Central memory CD8-positive, alpha-beta T cell (primary cell): ENCODE data around the gene HOXB7.

Experiments
- ATAC-seq: fragments of 150-1000 bp; cut with Tn5 transposase; replicated peaks from 2 replicates; pipeline ENCODE4 v1.10.0; 2022; ENCODE audit warnings: mild to moderate bottlenecking, moderate FRiP score, moderate number of reproducible peaks; ENCODE audit not compliant: poor library complexity, severe bottlenecking; ENCODE audit errors: extremely low read depth
- DNase-seq, 2 donors: peaks; one replicate each; pipeline ENCODE4 v3.0.0; 2021; ENCODE audit warnings: low spot score in 2 of 2
- H3K27ac Mint-ChIP-seq: one replicate; pipeline ENCODE4 v1.8.0; 2022; ENCODE audit warnings: low read depth, mild to moderate bottlenecking, moderate library complexity, mixed read lengths
- H3K27me3 Mint-ChIP-seq: one replicate; pipeline ENCODE4 v1.8.0; 2022; ENCODE audit warnings: mixed read lengths
- H3K36me3 Mint-ChIP-seq: one replicate; pipeline ENCODE4 v1.8.0; 2022; ENCODE audit warnings: mild to moderate bottlenecking, moderate library complexity, mixed read lengths; ENCODE audit not compliant: insufficient read depth
- H3K4me1 Mint-ChIP-seq: one replicate; pipeline ENCODE4 v1.8.0; 2022; ENCODE audit warnings: mixed read lengths
- H3K4me3 Mint-ChIP-seq: one replicate; pipeline ENCODE4 v1.8.0; 2022; ENCODE audit warnings: mild to moderate bottlenecking, moderate library complexity, mixed read lengths
- H3K9me3 Mint-ChIP-seq: one replicate; pipeline ENCODE4 v1.8.0; 2022; ENCODE audit warnings: mixed read lengths

The HOXB7 gene

DNA sequence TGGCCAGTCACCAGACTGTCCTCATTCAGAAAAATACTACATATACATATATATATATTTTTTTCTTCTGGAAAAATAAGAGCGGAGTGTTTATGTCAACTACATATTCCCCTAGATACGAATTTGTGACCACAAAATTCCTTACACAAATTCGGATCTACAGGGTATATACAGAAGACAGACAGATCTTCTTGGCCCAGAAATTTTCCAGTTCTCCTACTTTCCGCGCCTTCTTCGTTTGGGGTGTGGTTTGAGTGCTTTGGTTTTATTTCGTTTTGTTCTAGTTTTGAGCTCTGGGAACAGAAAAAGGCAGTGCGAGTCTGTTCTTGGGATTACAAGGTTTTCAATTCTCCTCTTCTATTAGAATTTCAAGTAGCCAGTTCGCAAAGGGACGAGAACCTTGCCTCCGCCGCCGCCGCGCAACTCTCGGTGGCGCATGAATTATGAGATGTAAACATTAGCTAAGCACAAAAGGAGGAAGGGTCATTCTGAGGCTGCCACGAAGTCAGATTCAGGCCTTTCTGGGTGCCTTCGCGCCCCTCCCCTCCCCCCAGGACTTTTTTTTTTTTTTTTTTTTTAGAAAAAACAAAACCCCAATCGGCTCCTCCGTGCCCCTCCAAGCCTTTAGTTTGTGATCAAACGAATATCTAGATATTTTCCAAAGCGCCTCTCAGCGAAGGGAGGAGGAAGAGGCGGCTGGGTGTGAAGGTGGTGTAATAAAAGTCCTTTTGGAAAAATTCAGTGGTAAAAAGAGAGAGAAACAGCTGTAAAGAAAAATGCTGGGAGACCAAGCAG, 30.9 kb downstream of the HOXB7 start:
- H3K4me1 Mint-ChIP-seq = peaks cover 12% of the 10 kb centered on the region
- H3K36me3 Mint-ChIP-seq = peaks cover 12% of the 10 kb centered on the region
- peak overlapping the region; percentile 37 for H3K4me3 Mint-ChIP-seq
- no peaks in the 10 kb centered on the region for H3K9me3 Mint-ChIP-seq
- ATAC-seq (no peak), DNase-seq (no peak)
- no peak overlapping the region for H3K27ac Mint-ChIP-seq
- peaks cover 63% of the 10 kb centered on the region for H3K27me3 Mint-ChIP-seq

DNA sequence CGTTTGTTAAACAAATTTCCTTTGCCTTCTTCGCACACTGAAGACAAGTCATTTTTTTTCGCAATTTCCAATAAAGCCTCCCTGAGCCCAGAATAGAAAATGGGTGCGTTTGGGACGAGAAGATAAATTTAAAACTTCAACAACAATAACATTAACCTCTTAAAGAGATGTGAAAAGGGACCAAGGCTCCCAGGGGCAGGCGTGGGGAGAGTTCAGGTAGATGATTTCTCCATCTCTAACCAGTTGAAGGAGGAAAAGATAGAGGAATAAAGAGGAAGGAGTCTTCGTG, 31.4 kb downstream of the HOXB7 start:
- no peak for ATAC-seq
- H3K4me3 Mint-ChIP-seq = peak overlapping the region; percentile 90
- H3K4me1 Mint-ChIP-seq = peaks cover 9% of the 10 kb centered on the region
- DNase-seq = no peak
- H3K9me3 Mint-ChIP-seq = no peaks in the 10 kb centered on the region
- peaks cover 58% of the 10 kb centered on the region for H3K27me3 Mint-ChIP-seq
- no peak overlapping the region for H3K27ac Mint-ChIP-seq
- H3K36me3 Mint-ChIP-seq = peaks cover 10% of the 10 kb centered on the region

DNA sequence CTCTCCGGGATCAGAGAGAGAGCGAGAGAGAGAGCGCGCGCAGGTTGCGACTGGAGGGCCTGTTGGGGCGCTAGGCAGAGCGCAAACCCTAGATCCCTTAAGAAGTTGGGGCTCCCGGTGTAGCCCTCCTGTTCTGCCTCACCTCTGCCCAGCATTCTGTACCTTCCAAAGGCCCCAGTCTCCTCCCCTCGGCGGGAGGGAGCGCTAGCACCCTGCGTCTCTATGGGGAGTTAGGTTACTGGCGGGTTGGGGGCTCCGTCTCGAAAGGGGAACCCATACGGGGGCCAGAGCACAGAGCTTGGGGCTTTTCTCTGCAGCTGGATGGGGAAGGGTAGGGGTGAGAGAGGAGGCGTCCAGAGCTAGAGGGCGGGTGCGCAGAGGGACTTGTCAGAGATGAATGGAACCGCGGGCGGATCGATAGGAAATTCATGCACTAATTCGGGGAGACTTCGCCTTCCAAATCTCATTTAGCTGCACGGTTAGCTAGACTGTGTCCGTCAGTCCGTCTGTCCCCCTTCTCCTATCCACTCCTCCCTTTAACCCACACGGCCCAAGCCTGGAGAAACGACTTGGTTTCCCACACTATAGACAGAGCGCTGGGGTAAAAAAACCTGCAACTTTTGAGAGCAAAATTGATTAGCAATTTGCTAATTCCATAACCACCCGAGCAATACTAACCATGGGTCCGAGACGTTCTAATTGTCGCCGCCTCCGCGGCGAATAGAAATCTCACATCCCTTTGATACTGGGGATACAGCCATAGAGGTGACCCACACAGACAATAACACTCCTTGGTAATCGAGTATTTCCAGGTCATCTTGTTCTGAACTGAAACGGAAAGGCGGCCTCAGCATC, 32.0 kb downstream of the HOXB7 start:
- no peak for DNase-seq
- peaks cover 9% of the 10 kb centered on the region for H3K4me1 Mint-ChIP-seq

DNA sequence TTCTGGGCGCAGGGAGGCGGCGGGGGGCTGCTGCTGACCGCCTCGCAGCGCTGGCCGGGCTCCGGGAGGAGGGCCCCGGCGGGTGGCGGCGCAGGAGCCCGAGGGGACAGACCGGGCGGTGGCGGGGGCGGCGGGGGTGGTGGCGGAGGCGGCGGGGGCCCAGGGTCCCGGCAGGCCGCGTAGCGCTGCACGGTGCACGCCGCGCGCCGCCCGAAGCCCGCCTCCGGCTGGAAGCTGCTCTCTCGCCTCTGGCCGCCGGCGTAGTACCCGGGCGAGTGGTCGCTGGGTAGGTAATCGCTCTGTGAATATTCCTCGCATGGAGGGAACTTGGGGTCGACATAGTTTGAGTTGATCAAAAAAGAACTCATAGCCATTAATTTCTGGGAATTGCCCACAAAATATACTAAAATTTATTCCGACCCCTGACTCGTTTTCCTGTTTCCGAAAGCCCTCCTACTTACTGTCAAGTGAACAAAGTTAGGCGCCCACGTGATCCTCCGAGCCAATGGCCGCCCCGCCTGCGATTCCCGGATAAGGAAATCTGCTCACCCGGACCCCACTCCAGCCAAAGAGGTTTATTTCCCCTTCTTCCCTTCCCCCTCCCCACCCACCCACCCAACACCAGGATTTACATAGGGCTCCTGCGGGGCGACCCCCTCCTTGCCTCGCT, 32.7 kb downstream of the HOXB7 start, which contains the start of gene HOXB4:
HOXB4 (minus strand) TSS at position 405 of the 670 bp plus-strand sequence; CDS start at position 374, 31 bp downstream.
- Mint-ChIP-seq H3K36me3 (peaks cover 10% of the 10 kb centered on the region), H3K27me3 (peaks cover 44% of the 10 kb centered on the region), H3K27ac (peak within 1 kb of the TSS; percentile 94), H3K4me1 (peaks cover 15% of the 10 kb centered on the region), H3K4me3 (peak within 1 kb of the TSS; percentile 90), H3K9me3 (no peaks in the 10 kb centered on the region)
- peak in 1 of 2 donors; percentile 50 for DNase-seq
- ATAC-seq = peak; percentile 84

More for the DNA sequence above, 32.0 kb downstream of the HOXB7 start:
- Mint-ChIP-seq H3K27ac (peak overlapping the region; percentile 94), H3K9me3 (no peaks in the 10 kb centered on the region), H3K4me3 (peak overlapping the region; percentile 90), H3K27me3 (peaks cover 52% of the 10 kb centered on the region), H3K36me3 (peaks cover 10% of the 10 kb centered on the region)
- ATAC-seq = peak; percentile 56

DNA sequence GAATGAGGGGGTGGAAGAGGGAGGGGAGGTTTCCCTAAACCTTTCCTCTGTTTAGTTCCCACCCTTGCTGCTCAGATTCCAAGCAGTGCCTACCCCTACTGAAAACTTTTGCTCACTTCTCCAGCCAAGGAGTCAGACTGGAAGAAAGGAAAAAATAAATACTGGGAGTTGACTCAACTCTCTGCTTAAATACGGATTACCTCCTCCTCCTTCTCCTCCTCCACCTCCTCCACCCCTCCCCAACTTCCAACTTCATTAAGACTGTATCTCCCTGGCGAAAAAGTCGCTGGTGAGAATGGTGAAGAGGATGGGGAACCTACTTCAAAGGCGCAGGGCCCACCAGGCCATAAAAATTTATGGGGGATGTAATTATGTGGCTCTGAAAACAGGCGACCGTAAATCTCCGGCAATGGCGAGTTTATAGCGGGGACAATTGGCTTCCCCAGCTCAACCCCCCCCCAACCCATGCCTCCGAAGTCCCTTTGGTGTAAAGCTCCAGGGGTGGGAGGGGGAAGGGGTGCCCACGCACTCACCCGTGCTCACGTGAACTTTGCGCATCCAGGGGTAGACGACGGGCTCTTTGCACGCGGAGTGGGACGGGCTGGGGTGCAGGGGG, 33.4 kb downstream of the HOXB7 start:
- Mint-ChIP-seq H3K27me3 (peaks cover 38% of the 10 kb centered on the region), H3K4me1 (peaks cover 15% of the 10 kb centered on the region)

DNA sequence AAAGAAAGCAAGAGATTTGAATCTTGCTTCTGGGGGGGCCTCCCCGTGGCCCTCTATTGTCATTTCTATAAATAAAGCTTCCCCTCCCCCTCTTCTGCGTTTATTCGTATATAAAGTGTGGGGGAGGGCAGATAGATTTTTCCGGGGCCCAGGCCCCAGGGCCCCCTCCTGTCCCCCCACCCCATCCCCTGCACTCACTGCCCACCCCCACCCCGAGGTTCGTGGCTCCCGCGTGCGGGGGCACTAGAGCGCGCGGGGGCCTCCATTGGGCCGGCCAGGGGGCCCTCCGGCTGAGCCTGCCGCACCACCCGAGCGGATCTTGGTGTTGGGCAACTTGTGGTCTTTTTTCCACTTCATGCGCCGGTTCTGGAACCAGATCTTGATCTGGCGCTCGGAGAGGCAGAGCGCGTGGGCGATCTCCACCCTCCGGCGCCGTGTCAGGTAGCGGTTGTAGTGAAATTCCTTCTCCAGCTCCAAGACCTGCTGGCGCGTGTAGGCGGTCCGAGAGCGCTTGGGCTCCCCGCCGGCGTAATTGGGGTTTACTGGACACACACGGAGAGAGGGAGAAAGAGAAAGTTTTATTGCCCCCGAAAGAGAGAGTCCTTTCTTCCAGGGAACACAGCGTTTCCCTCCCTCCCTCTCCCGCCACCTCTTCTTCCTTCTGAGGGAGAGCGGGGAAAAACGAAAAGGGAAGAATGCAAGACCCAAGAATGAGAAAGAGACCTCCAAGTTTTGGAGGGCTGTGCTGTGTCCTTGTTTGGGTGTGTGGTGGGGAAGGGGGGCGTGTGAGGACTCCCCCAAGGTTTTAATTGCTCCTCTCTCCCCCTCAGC, 34.1 kb downstream of the HOXB7 start:
- peaks cover 10% of the 10 kb centered on the region for H3K36me3 Mint-ChIP-seq
- H3K27me3 Mint-ChIP-seq = peaks cover 31% of the 10 kb centered on the region
- H3K4me3 Mint-ChIP-seq = peak overlapping the region; percentile 90
- ATAC-seq (no peak), DNase-seq (no peak)
- no peak overlapping the region for H3K27ac Mint-ChIP-seq
- H3K9me3 Mint-ChIP-seq = no peaks in the 10 kb centered on the region
- peaks cover 15% of the 10 kb centered on the region for H3K4me1 Mint-ChIP-seq

More for the DNA sequence above, 33.4 kb downstream of the HOXB7 start:
- Mint-ChIP-seq H3K9me3 (no peaks in the 10 kb centered on the region), H3K27ac (no peak overlapping the region), H3K4me3 (peak overlapping the region; percentile 90), H3K36me3 (peaks cover 10% of the 10 kb centered on the region)
- ATAC-seq (peak; percentile 30), DNase-seq (no peak)

DNA sequence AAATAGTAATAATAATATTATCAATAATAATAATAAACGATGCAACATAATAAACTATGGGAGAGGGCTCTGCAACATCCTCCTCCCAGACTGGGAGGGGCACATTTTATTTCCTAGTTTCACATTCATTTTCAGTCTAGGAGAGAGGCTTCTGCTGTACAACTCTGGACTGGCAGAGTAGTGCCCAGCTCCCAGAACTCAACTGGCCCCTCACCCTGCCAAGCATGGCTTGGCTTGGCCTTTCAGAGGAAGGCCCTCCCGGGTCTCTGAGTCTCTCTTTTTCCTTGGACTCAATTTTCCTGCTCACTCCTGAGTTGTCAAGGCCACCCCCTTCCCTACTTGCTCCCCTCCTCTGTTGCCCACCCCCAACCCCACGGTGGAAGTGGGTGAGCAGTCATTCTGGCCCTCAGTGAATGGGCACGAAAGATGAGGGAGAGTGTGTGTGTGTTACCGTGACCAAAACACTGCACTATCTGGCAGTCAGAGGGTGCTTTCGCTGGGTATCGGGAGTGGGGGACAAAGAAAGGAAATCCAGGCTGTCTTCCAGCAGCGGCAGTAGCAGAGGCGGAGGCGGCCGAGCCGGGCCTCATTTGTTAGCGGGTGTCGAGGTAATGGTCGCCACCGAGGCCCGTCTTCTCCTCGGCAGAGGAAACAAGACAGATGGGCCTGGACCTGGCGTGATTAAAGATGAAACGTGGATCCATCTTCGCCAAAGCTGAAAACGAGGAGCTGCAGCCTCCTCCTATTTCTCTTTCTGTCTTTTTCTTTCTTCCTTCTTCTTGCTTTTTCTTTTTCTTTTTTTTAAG, 34.9 kb downstream of the HOXB7 start:
- peaks cover 15% of the 10 kb centered on the region for H3K4me1 Mint-ChIP-seq
- ATAC-seq (no peak), DNase-seq (no peak)
- H3K4me3 Mint-ChIP-seq = peak overlapping the region; percentile 40
- H3K27me3 Mint-ChIP-seq = peaks cover 22% of the 10 kb centered on the region
- H3K9me3 Mint-ChIP-seq = no peaks in the 10 kb centered on the region
- peaks cover 15% of the 10 kb centered on the region for H3K36me3 Mint-ChIP-seq
- no peak overlapping the region for H3K27ac Mint-ChIP-seq

DNA sequence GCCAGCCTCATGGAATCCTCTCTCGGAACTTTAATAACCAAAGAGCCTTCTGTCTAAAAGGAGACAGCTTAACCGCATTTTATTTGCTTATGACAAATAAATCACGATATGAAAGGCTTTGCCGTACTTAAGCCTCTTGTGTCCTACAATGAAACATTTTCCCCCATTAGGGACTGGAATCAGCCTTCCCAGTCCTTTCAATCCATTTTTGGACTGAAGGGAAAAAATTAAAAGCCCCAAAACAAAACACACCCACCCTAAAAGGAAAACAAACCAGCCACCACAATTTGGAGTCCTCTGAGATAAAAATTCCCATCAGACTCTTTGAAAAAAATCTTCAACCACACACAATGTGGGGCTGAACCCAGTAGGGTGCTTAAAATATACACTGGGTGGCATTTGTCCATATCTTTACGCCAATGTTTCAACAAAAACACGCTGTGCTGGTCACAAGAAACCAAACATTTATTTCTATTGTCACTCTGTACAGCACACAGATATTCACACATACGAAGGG, 35.7 kb downstream of the HOXB7 start:
- Mint-ChIP-seq H3K27me3 (peaks cover 15% of the 10 kb centered on the region), H3K4me1 (peaks cover 15% of the 10 kb centered on the region), H3K36me3 (peaks cover 15% of the 10 kb centered on the region), H3K27ac (no peak overlapping the region), H3K9me3 (no peaks in the 10 kb centered on the region), H3K4me3 (no peak overlapping the region)
- no peak for DNase-seq
- ATAC-seq = no peak

DNA sequence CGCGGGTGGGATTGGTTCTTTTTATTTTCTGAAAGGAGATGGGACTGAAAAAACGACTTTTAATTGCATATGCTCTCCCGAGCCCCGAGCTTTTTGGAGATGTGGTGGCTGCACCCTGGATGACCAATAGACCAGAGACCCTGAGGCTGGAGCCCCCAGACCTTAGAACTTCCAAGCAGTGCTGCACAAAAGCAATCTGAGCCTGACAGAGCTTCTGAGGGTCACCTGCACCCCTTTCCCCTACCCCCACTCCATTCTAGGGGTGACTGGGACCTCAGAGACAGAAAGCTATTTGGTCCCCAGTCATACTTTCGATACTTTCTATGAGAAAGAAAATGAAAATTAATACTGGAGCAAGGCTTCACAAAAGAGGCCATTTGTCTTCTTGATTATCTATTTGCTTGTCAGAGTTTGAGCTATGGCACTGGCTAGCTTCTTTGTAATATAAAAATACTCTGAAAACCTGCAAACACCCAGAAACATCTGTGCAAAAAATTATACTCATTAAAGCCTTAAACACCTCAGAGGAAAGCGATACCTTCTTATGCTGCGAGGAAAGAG, 36.2 kb downstream of the HOXB7 start:
- H3K9me3 Mint-ChIP-seq = no peaks in the 10 kb centered on the region
- ATAC-seq (no peak), DNase-seq (no peak)
- H3K36me3 Mint-ChIP-seq = peaks cover 15% of the 10 kb centered on the region
- H3K4me1 Mint-ChIP-seq = peaks cover 15% of the 10 kb centered on the region
- peaks cover 9% of the 10 kb centered on the region for H3K27me3 Mint-ChIP-seq
- no peak overlapping the region for H3K27ac Mint-ChIP-seq
- no peak overlapping the region for H3K4me3 Mint-ChIP-seq

DNA sequence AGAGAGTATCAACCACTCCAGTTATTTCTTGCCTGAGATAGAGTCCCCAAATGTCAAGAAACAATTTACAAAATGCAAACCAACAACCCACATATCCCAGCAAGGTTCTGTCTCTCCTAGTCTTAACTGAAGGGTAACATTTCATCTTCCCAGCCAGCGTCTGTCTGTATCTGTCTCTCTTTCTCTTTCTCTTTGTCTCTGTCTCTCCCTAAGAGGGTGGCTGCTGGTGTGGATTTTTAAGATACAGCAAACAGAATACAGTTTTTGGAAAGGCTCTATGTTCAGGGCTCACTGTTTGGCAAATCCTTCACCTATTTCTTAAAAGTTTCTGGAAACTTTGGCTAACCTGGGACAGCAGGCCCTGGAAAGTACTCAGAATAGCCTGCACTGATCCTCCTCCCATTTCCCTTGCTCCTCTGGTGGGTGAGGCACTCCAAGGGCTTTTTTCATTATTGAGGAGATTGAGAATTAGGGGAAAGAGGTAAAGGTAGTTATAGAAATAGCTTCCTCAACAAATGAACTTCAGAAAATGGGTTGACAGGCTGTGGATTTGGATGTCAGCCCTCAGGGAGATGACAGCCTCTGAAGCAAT, 38.9 kb downstream of the HOXB7 start:
- DNase-seq (no peak), ATAC-seq (no peak)
- H3K4me3 Mint-ChIP-seq = no peak overlapping the region
- H3K4me1 Mint-ChIP-seq = peaks cover 11% of the 10 kb centered on the region
- peaks cover 9% of the 10 kb centered on the region for H3K36me3 Mint-ChIP-seq
- H3K9me3 Mint-ChIP-seq = no peaks in the 10 kb centered on the region
- no peak overlapping the region for H3K27ac Mint-ChIP-seq
- no peaks in the 10 kb centered on the region for H3K27me3 Mint-ChIP-seq
